GM12874 (cell line): ENCODE measurements around the gene RIMS3.

ENCODE experiments used
- TF ChIP-seq, protein P1 (sequence below): IDR thresholded peaks from 2 replicates; pipeline ENCODE4 v1.5.1; 2011; ENCODE audit warnings: low read depth, mild to moderate bottlenecking, control low read depth, low read length, moderate library complexity; ENCODE audit not compliant: insufficient read depth

RIMS3 gene

DNA sequence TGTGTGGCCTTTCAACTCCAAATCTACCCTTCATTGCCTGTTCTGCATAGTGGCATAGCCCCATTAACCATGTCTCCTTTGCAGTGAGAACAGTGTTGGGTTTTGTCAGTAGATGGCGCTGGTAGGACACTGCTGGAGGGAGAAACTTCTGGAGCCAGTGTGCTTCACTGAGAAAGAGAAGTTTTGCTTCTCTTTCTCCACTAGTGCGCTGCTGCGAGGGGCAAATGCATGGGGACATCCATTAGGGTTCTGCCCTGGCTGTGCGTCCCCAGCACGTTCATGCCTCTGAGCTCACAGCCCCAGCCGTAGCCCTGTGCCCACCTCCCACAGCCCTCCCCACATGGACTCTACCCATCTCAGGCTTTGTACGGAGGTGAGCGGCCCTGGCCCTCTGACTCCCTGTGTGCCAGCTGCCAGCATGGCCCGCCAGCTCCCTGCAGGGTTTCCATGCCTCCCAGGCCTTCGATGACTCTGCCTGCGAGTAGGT is 53.1 kb downstream of the RIMS3 start:
- TF ChIP-seq, protein P1, sequence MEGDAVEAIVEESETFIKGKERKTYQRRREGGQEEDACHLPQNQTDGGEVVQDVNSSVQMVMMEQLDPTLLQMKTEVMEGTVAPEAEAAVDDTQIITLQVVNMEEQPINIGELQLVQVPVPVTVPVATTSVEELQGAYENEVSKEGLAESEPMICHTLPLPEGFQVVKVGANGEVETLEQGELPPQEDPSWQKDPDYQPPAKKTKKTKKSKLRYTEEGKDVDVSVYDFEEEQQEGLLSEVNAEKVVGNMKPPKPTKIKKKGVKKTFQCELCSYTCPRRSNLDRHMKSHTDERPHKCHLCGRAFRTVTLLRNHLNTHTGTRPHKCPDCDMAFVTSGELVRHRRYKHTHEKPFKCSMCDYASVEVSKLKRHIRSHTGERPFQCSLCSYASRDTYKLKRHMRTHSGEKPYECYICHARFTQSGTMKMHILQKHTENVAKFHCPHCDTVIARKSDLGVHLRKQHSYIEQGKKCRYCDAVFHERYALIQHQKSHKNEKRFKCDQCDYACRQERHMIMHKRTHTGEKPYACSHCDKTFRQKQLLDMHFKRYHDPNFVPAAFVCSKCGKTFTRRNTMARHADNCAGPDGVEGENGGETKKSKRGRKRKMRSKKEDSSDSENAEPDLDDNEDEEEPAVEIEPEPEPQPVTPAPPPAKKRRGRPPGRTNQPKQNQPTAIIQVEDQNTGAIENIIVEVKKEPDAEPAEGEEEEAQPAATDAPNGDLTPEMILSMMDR, result peak; percentile 88

DNA sequence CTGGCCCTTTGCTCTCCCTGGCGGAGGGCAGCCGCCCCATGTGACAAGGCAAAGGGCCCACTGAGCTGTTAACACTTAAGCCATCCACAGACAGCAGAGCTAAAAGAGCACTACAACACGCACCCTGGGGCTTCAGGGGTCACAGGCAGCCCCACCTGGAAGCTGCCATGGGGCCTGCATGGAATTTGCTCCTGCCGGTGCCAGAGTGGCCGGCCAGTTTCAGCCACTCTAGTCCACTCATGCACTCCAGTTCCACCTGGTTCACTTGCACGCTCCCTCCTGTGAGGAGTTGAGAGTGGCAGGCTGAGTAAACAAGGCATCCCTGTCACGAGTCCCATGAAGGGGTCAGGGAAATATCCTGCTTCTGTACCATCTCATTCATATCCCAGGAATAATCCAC is 55.3 kb downstream of the RIMS3 start:
- TF ChIP-seq, protein P1, result no peak

DNA sequence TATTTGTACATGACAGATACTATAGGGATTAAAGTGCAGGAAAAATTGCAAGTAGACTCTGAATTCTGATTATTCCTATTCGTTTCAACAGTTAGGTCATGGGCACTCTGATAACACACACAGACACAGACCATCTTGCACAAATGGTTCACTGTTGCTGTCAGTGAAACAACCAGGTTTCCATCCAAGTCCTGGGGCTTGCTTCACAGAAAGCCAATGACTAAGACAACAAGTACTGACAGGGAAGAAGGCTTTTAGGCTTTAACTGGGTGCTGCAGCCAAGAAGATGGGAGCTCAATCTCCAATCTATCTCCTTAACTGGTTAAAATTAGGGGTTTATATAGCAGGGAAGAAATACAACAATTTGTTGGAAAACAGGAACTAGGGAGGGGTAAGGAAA is 57.6 kb downstream of the RIMS3 start:
- TF ChIP-seq, protein P1, result no peak

DNA sequence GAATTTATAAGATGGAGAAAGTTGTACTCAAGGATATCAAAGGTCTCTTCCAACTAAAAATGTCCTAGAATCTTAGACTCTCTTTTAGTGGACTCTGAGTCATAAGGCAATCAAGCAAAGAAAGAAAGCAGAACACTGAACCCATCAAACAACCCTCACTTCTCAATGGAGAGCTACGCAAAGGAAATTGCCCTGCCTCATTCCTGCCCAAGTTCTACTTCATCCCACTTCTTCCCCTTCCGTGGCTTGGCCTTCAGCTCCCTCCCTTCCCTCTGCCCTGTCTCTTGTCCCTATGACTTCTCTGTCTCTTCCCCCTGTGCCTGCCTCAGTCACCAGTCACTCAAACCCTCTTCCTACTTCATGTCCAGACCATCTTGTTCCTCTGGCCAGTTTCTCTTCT is 58.5 kb downstream of the RIMS3 start:
- TF ChIP-seq, protein P1, result no peak

DNA sequence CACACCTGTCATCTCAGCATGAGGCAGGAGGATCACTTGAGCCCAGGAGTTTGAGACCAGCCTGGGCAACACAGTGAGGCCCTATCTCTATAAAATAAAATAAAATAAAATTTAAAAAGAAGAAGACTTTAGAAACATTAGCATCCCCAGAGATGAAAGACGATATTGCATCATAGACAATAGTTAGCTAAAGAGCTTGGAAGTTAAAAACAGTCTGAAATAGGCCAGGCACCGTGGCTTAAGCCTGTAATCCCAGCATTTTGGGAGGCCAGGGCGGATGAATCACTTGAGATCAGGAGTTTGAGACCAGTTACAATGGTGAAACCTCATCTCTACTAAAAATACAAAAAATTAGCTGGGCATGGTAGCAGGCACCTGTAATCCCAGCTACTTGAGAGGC is 59.3 kb downstream of the RIMS3 start:
- TF ChIP-seq, protein P1, result no peak

DNA sequence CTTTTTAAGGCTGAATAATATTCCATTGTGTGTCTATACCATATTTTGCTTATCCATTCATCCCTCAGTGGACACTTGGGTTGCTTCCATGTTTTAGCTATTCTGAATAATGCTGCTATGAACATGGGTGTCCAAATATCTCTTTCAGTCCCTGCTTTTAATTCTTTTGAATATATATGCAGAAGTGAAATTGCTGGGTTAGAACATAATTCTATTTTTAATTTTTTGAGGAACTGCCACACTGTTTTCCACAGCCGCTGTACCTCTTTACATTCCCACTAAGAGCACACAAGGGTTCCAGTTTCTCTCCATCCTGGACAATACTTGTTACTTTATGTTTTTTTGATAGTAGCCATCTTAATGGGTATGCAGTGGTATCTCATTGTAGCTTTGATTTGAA is 65.6 kb downstream of the RIMS3 start:
- TF ChIP-seq, protein P1, result no peak

DNA sequence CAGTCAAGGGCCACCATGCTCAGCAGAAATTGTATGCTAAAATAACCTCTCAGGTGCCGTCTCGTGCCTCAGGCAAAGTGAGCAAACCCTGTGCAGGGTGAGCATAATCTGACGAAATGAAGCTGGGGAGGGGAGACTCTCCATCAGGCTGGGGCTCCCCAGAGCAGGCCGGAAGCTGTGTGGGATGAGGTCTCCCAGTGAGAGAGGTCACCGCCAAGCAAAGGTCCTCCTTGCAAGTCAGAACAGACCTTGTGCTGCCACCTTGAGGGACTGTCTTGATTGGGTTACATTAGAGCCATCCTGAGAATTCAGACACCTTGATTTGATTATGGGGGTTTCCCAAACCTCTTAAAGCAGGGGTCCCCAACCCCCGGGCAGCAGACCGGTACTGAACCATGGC is 69.9 kb downstream of the RIMS3 start:
- TF ChIP-seq, protein P1, result no peak

DNA sequence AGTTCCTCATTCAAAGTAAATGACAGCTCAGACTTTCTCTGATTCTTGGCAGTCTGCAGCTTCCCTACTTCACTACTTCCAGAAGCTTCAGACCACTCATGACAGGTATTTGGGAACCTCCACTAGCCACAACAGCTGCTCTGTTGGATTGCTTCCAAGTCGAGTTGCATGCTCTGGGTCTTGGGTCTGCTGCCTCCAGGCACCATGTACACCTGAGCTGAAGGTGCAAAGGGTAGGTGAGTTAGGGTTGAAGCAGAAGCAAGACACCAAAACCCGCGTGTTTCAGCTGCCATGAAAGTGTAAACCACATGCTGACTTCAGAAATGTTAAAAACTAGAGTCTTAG is 71.3 kb downstream of the RIMS3 start:
- TF ChIP-seq, protein P1, result no peak
